Measurements from ENCODE around the gene DLST. TPM values are rescaled to one million over a fixed set of nuclear protein-coding genes. Genes with fewer than 3 reads are reported as not detected.

The DLST gene
- polyA plus RNA-seq, 2 of the 4 experiments (the other 2 are of a cell fraction) = 102 to 129 TPM

DNA sequence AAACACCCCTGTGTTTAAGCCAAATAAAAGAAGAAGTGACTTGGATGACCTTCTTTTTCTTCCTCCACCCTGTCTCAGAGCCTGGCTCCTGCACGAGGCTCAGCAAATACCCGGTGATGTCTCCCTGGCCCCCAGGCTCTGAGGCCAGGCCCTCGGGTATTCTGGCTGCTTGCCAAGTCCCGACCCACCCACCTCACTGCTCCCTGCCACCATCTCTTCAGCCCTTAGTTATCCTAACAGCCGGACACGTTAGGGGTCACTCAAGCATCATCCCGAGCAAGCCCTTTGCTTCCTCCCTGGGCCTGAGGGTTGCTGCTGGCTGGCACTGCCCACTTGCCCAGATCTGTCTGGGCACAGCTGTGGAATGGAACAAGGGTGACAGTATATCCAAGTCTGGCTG is 34.1 kb downstream of the DLST start:
- TF ChIP-seq, protein P1, sequence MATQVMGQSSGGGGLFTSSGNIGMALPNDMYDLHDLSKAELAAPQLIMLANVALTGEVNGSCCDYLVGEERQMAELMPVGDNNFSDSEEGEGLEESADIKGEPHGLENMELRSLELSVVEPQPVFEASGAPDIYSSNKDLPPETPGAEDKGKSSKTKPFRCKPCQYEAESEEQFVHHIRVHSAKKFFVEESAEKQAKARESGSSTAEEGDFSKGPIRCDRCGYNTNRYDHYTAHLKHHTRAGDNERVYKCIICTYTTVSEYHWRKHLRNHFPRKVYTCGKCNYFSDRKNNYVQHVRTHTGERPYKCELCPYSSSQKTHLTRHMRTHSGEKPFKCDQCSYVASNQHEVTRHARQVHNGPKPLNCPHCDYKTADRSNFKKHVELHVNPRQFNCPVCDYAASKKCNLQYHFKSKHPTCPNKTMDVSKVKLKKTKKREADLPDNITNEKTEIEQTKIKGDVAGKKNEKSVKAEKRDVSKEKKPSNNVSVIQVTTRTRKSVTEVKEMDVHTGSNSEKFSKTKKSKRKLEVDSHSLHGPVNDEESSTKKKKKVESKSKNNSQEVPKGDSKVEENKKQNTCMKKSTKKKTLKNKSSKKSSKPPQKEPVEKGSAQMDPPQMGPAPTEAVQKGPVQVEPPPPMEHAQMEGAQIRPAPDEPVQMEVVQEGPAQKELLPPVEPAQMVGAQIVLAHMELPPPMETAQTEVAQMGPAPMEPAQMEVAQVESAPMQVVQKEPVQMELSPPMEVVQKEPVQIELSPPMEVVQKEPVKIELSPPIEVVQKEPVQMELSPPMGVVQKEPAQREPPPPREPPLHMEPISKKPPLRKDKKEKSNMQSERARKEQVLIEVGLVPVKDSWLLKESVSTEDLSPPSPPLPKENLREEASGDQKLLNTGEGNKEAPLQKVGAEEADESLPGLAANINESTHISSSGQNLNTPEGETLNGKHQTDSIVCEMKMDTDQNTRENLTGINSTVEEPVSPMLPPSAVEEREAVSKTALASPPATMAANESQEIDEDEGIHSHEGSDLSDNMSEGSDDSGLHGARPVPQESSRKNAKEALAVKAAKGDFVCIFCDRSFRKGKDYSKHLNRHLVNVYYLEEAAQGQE (IDR thresholded peaks at IDR 0.05) = no peak
- TF ChIP-seq FOSL2 (IDR thresholded peaks at IDR 0.05) (no peak), FOSL2 (CRISPR knock-in tag; IDR thresholded peaks at IDR 0.05) (no peak), ESRRA (IDR thresholded peaks at IDR 0.05; ENCODE audit: borderline replicate concordance, low read length) (no peak), POLR2A (IDR thresholded peaks at IDR 0.05; ENCODE audit: low read length) (no peak), EHMT2 (IDR thresholded peaks at IDR 0.05; ENCODE audit: low read depth) (no peak), ZFP36 (IDR thresholded peaks at IDR 0.05; ENCODE audit: borderline replicate concordance, partially characterized antibody) (no peak)
- H3K4me3 ChIP-seq = no peak overlapping the region
- H3K9me3 ChIP-seq = no peaks in the 10 kb centered on the region
- H3K4me2 ChIP-seq = no peak overlapping the region
- CTCF ChIA-PET = interaction anchor here (0.6 to 3.6 kb wide), 5 partner anchors 10 to 173 kb away, joined by 3 to 22 read pairs (median 8); no protein-coding TSS in a partner anchor
- POLR2A ChIA-PET = no interaction called here
- DNase-seq (ENCODE audit: low read depth in 1 of 2, low spot score in 1 of 2) (no peak), ATAC-seq (no peak), FAIRE-seq (no peak)
- H3K4me1 ChIP-seq = peaks cover 9% of the 10 kb centered on the region; the same call in 2 of the 3 replicates
- WGBS (ENCODE audit: missing lambda C conversion rate) = 56% methylated on average over 7 of the region's 7 CpGs
- no peak overlapping the region for H3K27ac ChIP-seq

DNA sequence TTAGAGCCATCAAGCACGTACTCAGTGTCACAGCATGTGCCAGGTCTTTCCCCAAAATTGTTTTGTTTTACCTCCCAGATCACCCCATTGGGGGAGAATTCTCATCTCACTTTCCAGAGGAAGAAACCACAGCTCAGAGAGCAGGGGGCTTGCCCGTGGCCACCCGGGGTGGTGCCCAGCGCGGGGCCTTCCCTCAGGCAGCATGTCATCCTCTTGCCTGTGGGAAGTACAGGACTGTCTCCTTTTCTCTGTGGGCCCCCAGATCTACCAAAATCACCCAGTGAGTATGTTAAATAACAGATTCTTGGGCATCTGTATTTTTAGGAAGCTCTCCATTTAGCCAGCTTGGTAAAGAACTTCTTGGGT is 35.4 kb downstream of the DLST start:
- no peak overlapping the region for H3K27ac ChIP-seq
- no peak for FAIRE-seq
- no peak overlapping the region for H3K4me2 ChIP-seq
- WGBS (ENCODE audit: missing lambda C conversion rate) = 69% methylated on average over 5 of the region's 5 CpGs
- no peak overlapping the region for H3K4me3 ChIP-seq
- TF ChIP-seq JUN (IDR thresholded peaks at IDR 0.05) = no peak
- no peak for TF ChIP-seq KDM1A (IDR thresholded peaks at IDR 0.05; ENCODE audit: low read depth)
- ChIA-PET POLR2A (no interaction called here), CTCF (interaction anchor here (1.0 to 3.6 kb wide), 6 partner anchors 9 to 173 kb away, joined by 3 to 22 read pairs (median 6); no protein-coding TSS in a partner anchor)
- no peak for ATAC-seq
- H3K4me1 ChIP-seq = no peaks in the 10 kb centered on the region
- no peaks in the 10 kb centered on the region for H3K9me3 ChIP-seq
- DNase-seq (ENCODE audit: low read depth in 1 of 2, low spot score in 1 of 2) = no peak

DNA sequence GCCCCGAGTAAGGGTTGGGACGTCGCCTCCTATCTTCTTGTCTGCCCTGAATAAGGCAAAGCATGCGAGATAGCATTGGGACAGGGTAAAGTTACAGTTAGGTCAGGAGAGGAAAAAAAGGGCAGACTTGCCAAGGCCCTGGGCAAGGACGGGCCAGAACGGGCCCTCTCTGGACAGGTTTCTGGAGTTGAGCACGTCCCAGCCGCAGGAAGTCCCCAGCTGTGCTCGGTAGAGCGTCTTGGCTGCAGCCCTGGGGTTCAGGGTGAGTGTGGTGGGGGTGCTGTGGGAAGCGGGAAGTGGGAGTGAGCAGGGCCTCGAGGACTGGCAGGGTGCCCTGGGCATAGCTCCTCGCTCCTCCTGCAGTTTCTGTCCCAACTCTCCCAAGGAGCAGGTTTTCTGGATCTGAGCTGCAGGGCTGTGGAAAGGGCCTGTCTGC is 35.9 kb downstream of the DLST start:
- FAIRE-seq (no peak), ATAC-seq (no peak), DNase-seq (ENCODE audit: low read depth in 1 of 2, low spot score in 1 of 2) (no peak)
- WGBS (ENCODE audit: missing lambda C conversion rate) = 82% methylated on average over 13 of the region's 13 CpGs
- H3K27ac ChIP-seq = no peak overlapping the region
- no peaks in the 10 kb centered on the region for H3K4me1 ChIP-seq
- no peak overlapping the region for H3K4me2 ChIP-seq
- POLR2A ChIA-PET = no interaction called here
- CTCF ChIA-PET = interaction anchor here (1.0 to 3.6 kb wide), 7 partner anchors 12 to 173 kb away, joined by 3 to 22 read pairs (median 4); no protein-coding TSS in a partner anchor
- H3K9me3 ChIP-seq = no peaks in the 10 kb centered on the region
- no peak for TF ChIP-seq FOSB (CRISPR knock-in tag; IDR thresholded peaks at IDR 0.05)
- TF ChIP-seq CHD4 (IDR thresholded peaks at IDR 0.05; ENCODE audit: borderline replicate concordance) = no peak
- TF ChIP-seq SREBF2 (IDR thresholded peaks at IDR 0.05) = no peak
- no peak for TF ChIP-seq NFE2L2 (conservative IDR thresholded peaks at IDR 0.05; ENCODE audit: low read length)
- no peak for TF ChIP-seq KDM1A (IDR thresholded peaks at IDR 0.05; ENCODE audit: low read depth)
- no peak for TF ChIP-seq NR3C1 (IDR thresholded peaks at IDR 0.05)
- no peak for TF ChIP-seq MYC (IDR thresholded peaks at IDR 0.05; ENCODE audit: borderline replicate concordance, low read length)
- no peak overlapping the region for H3K4me3 ChIP-seq

DNA sequence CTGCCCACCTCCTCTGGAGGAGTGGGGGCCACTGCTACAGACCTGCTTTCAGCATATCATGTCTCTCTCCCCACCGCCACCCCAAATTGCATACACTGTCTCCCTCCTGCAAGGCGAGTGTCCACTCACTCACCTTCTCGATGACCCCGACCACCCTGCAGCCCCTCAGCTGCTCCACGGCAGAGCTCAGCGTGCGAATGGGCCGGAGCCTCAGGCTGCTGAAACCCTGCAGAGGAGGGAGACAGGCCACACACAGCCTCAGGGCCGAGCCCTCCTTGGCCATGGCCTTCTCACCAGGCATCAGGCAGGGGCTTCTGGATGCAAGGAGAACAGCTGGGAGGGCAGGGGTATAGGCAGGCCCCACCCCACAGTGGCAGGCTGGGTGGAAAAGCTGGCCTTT is 36.7 kb downstream of the DLST start:
- FAIRE-seq = no peak

More for the DNA sequence above, 36.7 kb downstream of the DLST start:
- ChIA-PET CTCF (interaction anchor here (1.0 to 1.5 kb wide), 3 partner anchors 58 to 172 kb away, joined by 3 to 4 read pairs (median 3); no protein-coding TSS in a partner anchor), POLR2A (no interaction called here)
- 89% methylated on average over 9 of the region's 9 CpGs for WGBS (ENCODE audit: missing lambda C conversion rate)
- H3K4me1 ChIP-seq = no peaks in the 10 kb centered on the region
- DNase-seq (ENCODE audit: low read depth in 1 of 2, low spot score in 1 of 2) = no peak
- H3K4me3 ChIP-seq = no peak overlapping the region
- H3K27ac ChIP-seq = no peak overlapping the region
- H3K4me2 ChIP-seq = no peak overlapping the region
- ATAC-seq = no peak
- no peak for TF ChIP-seq HDAC2 (IDR thresholded peaks at IDR 0.05)
- TF ChIP-seq ESRRA (IDR thresholded peaks at IDR 0.05; ENCODE audit: borderline replicate concordance, low read length) = no peak
- TF ChIP-seq FOXS1 (CRISPR knock-in tag; IDR thresholded peaks at IDR 0.05) = no peak
- no peak for TF ChIP-seq HOXB5 (CRISPR knock-in tag; IDR thresholded peaks at IDR 0.05)
- TF ChIP-seq SREBF2 (IDR thresholded peaks at IDR 0.05) = no peak
- no peak for TF ChIP-seq MAFK (IDR thresholded peaks at IDR 0.05; ENCODE audit: partially characterized antibody)
- TF ChIP-seq PHF8 (IDR thresholded peaks at IDR 0.05; ENCODE audit: borderline replicate concordance, low read depth) = no peak
- TF ChIP-seq, protein P2, sequence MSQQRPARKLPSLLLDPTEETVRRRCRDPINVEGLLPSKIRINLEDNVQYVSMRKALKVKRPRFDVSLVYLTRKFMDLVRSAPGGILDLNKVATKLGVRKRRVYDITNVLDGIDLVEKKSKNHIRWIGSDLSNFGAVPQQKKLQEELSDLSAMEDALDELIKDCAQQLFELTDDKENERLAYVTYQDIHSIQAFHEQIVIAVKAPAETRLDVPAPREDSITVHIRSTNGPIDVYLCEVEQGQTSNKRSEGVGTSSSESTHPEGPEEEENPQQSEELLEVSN (IDR thresholded peaks at IDR 0.05; ENCODE audit: borderline replicate concordance, low read depth) = no peak
- no peak for TF ChIP-seq POLR2AphosphoS2 (conservative IDR thresholded peaks at IDR 0.05; ENCODE audit: low read length)
- TF ChIP-seq, protein P3, sequence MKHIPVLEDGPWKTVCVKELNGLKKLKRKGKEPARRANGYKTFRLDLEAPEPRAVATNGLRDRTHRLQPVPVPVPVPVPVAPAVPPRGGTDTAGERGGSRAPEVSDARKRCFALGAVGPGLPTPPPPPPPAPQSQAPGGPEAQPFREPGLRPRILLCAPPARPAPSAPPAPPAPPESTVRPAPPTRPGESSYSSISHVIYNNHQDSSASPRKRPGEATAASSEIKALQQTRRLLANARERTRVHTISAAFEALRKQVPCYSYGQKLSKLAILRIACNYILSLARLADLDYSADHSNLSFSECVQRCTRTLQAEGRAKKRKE (CRISPR knock-in tag; IDR thresholded peaks at IDR 0.05; ENCODE audit: low read depth) = no peak
- no peaks in the 10 kb centered on the region for H3K9me3 ChIP-seq
